SIG-M5 (cell line): ENCODE data around the gene HAVCR2.

ENCODE experiments used
- DNase-seq: peaks from one replicate; lab custom pipeline; 2025; lab: John Stamatoyannopoulos, UW

HAVCR2 gene

DNA sequence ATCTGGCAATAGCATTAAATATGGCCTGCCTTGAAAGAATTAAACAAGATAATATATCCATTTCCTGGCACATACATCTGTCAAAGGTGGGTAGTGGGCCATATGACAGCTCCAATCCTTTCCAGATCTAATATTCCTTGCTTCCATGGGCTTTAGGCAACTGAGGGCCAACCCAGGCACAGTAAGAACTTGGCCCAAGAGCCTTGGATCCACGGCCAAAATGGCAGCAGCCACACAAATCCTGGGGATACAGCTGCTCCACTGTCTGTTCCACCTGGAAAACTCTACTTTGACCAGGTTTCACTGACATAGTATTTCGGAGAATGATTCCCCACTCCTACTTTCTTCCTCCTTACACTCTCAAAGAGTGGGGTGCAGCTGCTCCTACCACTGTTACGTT is 63.2 kb downstream of the HAVCR2 start:
- no peak for DNase-seq

- no peak for DNase-seq
Observed at GRCh38 chr5:157038568-157039187, 70.2 kb downstream of the HAVCR2 start.
